Natural killer cell (primary cell): ENCODE measurements around the gene IGF2BP1. TPM values are rescaled to one million over a fixed set of nuclear protein-coding genes. Genes with fewer than 3 reads are reported as not detected.

Source experiments
- ATAC-seq, 3 donors: fragments of 150-1000 bp in 2 of 3; fragments of 200-7000 bp in 1 of 3; cut with Tn5 transposase; 1 replicate in 1 of 3; 2 replicates in 2 of 3; pipeline ENCODE4 v1.10.0; 2021; ENCODE audit warnings: mild to moderate bottlenecking in 2 of 3, moderate library complexity in 2 of 3
- DNase-seq, 2 donors: peaks; one replicate each; pipeline versions ENCODE4 v3.0.0 to v3.0.0-alpha.2; 2013 to 2021; ENCODE audit warnings: mixed read lengths in 1 of 2
- H3K27ac ChIP-seq: one replicate; pipeline ENCODE4 v1.5.1; 2013; ENCODE audit warnings: mild to moderate bottlenecking, low read length
- H3K27me3 ChIP-seq: one replicate; pipeline ENCODE4 v1.6.1; 2013; ENCODE audit warnings: low read length; ENCODE audit not compliant: control insufficient read depth, insufficient read depth
- H3K36me3 ChIP-seq: one replicate; pipeline ENCODE4 v1.6.1; 2013; ENCODE audit warnings: low read length; ENCODE audit not compliant: control insufficient read depth, insufficient read depth
- H3K4me1 ChIP-seq: one replicate; pipeline ENCODE4 v1.6.1; 2013; ENCODE audit warnings: low read length; ENCODE audit not compliant: control insufficient read depth, insufficient read depth
- H3K4me3 ChIP-seq: one replicate; pipeline ENCODE4 v1.5.1; 2013; ENCODE audit warnings: low read length
- H3K9me3 ChIP-seq: one replicate; pipeline ENCODE4 v1.6.1; 2013; ENCODE audit warnings: low read length; ENCODE audit not compliant: control insufficient read depth, insufficient read depth
- H3K27ac Mint-ChIP-seq, 2 donors: one replicate each; pipeline ENCODE4 v1.8.0; 2022; ENCODE audit warnings: mild to moderate bottlenecking in 2 of 2, mixed read lengths in 2 of 2, moderate library complexity in 1 of 2
- H3K27me3 Mint-ChIP-seq, 2 donors: one replicate each; pipeline ENCODE4 v1.8.0; 2022; ENCODE audit warnings: low read depth in 2 of 2, mixed read lengths in 2 of 2
- H3K36me3 Mint-ChIP-seq: one replicate; pipeline ENCODE4 v1.8.0; 2022; ENCODE audit warnings: mixed read lengths
- H3K4me1 Mint-ChIP-seq, 2 donors: one replicate each; pipeline ENCODE4 v1.8.0; 2022; ENCODE audit warnings: mixed read lengths in 2 of 2
- H3K4me3 Mint-ChIP-seq: one replicate; pipeline ENCODE4 v1.8.0; 2022; ENCODE audit warnings: mild to moderate bottlenecking, moderate library complexity, mixed read lengths
- H3K9me3 Mint-ChIP-seq, 2 donors: one replicate each; pipeline ENCODE4 v1.8.0; 2022; ENCODE audit warnings: mixed read lengths in 2 of 2
- CTCF ChIP-seq: fragments of 200-600 bp; IDR thresholded peaks from one replicate; pipeline ENCODE4 v1.8.0; 2022; ENCODE audit warnings: antibody characterized with exemption
- WGBS: methylation state at CpG from one replicate; pipeline ENCODE4 v1.1.7; 2013; ENCODE audit warnings: missing lambda C conversion rate; ENCODE audit not compliant: insufficient coverage; 5-methylcytosine and 5-hydroxymethylcytosine counted together
- intact Hi-C: fragments of 100-400 bp; cut with micrococcal nuclease; formaldehyde crosslinking; loops from one replicate; pipeline ENCODE4 v1.14.2; 2022
- total RNA-seq, 4 donors: library from RNA; stranded (reverse); fragments of 120-200 nt in 1 of 4; gene quantifications; one replicate each; pipeline versions ENCODE4 v1.2.3 to v1.2.4, GENCODE V29; 2013 to 2022

The IGF2BP1 gene
- total RNA-seq, 3 donors from 2014 or later (not counting 1 experiment from before 2014, with no cell fraction given): not detected

- Histone ChIP-seq H3K9me3 (no peaks in the 10 kb centered on the region), H3K36me3 (no peaks in the 10 kb centered on the region), H3K27ac (no peak overlapping the region), H3K27me3 (peaks cover 12% of the 10 kb centered on the region), H3K4me1 (peaks cover 5% of the 10 kb centered on the region), H3K4me3 (no peak overlapping the region)
- H3K27ac Mint-ChIP-seq: no peak overlapping the region
- H3K4me1 Mint-ChIP-seq: peaks cover 0 to 5% of the 10 kb centered on the region in 2 donors
- no peak for TF ChIP-seq CTCF
- DNase-seq (no peak), ATAC-seq (no peak)
- H3K36me3 Mint-ChIP-seq: no peaks in the 10 kb centered on the region
- peaks cover 47 to 50% of the 10 kb centered on the region in 2 donors for H3K27me3 Mint-ChIP-seq
- H3K4me3 Mint-ChIP-seq: no peak overlapping the region
- H3K9me3 Mint-ChIP-seq: no peaks in the 10 kb centered on the region
- WGBS: 61% methylated on average over 63 of the region's 65 CpGs
- intact Hi-C loops: no loop called here
These were observed 16.4 kb downstream of the IGF2BP1 start for GRCh38 chr17:49013311-49014213.

GRCh38 chr17:49015179-49015923 lies 18.2 kb downstream of the IGF2BP1 start:
- intact Hi-C loops: no loop called here
- ATAC-seq: no peak
- Mint-ChIP-seq H3K27ac (no peak overlapping the region), H3K4me3 (no peak overlapping the region), H3K27me3 (peaks cover 41% of the 10 kb centered on the region in 2 donors), H3K4me1 (peaks cover 0 to 5% of the 10 kb centered on the region in 2 donors), H3K9me3 (no peaks in the 10 kb centered on the region), H3K36me3 (no peaks in the 10 kb centered on the region)
- no peaks in the 10 kb centered on the region for H3K9me3 ChIP-seq
- peaks cover 12% of the 10 kb centered on the region for H3K27me3 ChIP-seq
- no peak overlapping the region for H3K27ac ChIP-seq
- no peaks in the 10 kb centered on the region for H3K36me3 ChIP-seq
- H3K4me3 ChIP-seq: no peak overlapping the region
- peaks cover 5% of the 10 kb centered on the region for H3K4me1 ChIP-seq
- WGBS: 84% methylated on average over 22 of the region's 22 CpGs
- DNase-seq: no peak
- no peak for TF ChIP-seq CTCF

- ATAC-seq (no peak), DNase-seq (no peak)
- H3K36me3 Mint-ChIP-seq: no peaks in the 10 kb centered on the region
- no peak overlapping the region for H3K4me3 Mint-ChIP-seq
- peaks cover 35 to 37% of the 10 kb centered on the region in 2 donors for H3K27me3 Mint-ChIP-seq
- Histone ChIP-seq H3K27ac (no peak overlapping the region), H3K27me3 (peaks cover 12% of the 10 kb centered on the region), H3K4me1 (peaks cover 5% of the 10 kb centered on the region), H3K9me3 (no peaks in the 10 kb centered on the region), H3K36me3 (no peaks in the 10 kb centered on the region), H3K4me3 (no peak overlapping the region)
- peaks cover 0 to 5% of the 10 kb centered on the region in 2 donors for H3K4me1 Mint-ChIP-seq
- H3K27ac Mint-ChIP-seq: no peak overlapping the region
- WGBS: 82% methylated on average over 8 of the region's 11 CpGs
- no peak for TF ChIP-seq CTCF
- intact Hi-C loops: no loop called here
- no peaks in the 10 kb centered on the region for H3K9me3 Mint-ChIP-seq
These were observed 19.0 kb downstream of the IGF2BP1 start for GRCh38 chr17:49015924-49016774.
